Left colon (tissue), 2 donors: ENCODE measurements around the gene PCSK1. TPM values are rescaled to one million over a fixed set of nuclear protein-coding genes. Genes with fewer than 3 reads are reported as not detected.

ENCODE experiments used
- ATAC-seq: fragments of 200-7000 bp; cut with Tn5 transposase; one replicate; pipeline ENCODE4 v1.9.1; 2020; ENCODE audit warnings: mild to moderate bottlenecking, moderate library complexity
- DNase-seq, 2 donors: peaks; one replicate each; pipeline ENCODE4 v3.0.0-alpha.2; 2020
- intact Hi-C, 2 donors: fragments of 100-400 bp; cut with DNase I in 1 of 2; cut with micrococcal nuclease in 1 of 2; formaldehyde crosslinking; loops; one replicate each; pipeline versions ENCODE4 v1.11.2 to v1.14.0; 2022; cut with DNase I, micrococcal nuclease
- long read RNA-seq: library from polyadenylated mRNA; unstranded; transcript quantifications from one replicate; pipeline ENCODE4 v2.0.0, GENCODE V29; 2021
- total RNA-seq, 2 donors: library from RNA; stranded (reverse); fragmentation: NEBNext Ultra II Directional; extraction: Animal tissue kit (Norgen Biotek cat#: 25700); gene quantifications; one replicate each; pipeline ENCODE4 v1.2.1, GENCODE V29; 2021
- donor health status: DM: no; HTN: no; CAD: no.
- donor health status: DM: yes; HTN: yes; CAD: no.

Gene PCSK1
- total RNA-seq, result 1 to 10 TPM; 2.2 to 4.1 TPM
- long read RNA-seq, full-length matches to known transcripts, result 1 of 1 reads
- long read RNA-seq, partial matches to known transcripts, result 0 of 1 reads
- long read RNA-seq, other reads (novel, unspliced or antisense), result 0 of 1 reads

DNA sequence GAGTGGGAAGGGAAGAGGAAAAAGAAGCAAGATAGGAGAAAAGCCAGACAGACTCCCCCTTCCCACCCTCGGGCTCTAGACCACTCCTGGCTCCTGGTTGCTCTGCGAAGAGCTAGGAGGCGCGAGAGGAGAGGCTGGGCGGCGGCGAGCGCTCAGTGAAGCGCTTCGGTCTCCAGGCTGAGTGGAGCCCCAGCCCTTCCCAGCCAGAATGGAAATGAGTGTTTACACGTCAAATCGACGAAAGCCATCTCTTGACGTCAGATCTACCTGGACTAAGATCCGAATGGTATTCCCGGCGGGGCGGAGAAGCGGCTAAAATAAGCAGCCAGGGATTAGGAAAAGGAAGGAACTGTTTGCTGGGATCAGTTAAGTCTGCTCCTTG, at the start of gene PCSK1:
Gene PCSK1 (minus strand): TSS at position 183 of the 382 bp plus-strand sequence. CDS start 206 bp downstream, outside the sequence.
- intact Hi-C loops, result no loop called here

DNA sequence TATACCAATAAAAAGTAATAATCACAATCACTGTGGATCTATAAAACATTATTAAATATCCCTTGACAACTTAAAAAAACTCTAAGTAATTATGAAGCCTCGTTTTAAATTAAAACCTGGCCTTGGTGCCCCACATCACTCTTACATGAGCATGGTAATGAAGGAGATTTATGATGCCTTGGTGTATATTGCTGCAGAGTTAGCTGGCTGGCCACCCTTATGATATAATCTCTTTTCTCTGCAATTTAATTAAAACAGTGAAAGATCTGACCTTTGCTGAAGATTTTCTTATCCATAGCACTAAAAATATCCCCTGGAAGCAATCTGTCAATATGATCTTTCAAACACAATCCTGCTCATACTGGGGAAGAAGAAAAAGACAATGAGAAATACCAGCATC, 48.8 kb upstream of the PCSK1 start:
- DNase-seq (no peak), ATAC-seq (no peak)
- intact Hi-C loops, result no loop called here

More for the DNA sequence above, at the start of gene PCSK1:
- ATAC-seq (no peak), DNase-seq (no peak)

GRCh38 chr5:96481009-96481786, 48.1 kb upstream of the PCSK1 start:
- intact Hi-C loops, result no loop called here
- DNase-seq (no peak), ATAC-seq (no peak)

DNA sequence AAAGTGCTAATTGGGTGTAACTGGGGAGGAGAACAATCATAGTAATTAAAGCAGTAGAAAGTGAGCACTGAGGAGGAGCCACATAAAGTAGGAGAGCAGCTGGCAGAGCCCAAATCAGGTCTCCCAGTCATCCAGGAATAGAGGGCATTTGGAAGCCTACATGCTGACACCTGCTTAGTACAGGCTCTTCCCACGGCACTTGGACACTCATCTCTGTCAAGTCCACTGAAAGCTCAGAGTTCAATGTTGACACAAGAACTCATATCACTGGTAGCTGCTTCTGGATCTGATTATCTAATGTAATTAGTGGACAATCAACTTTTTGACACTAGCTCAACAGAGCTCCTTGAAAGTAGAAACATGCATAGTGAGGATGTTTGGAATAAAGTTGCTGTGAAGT, 45.9 kb upstream of the PCSK1 start:
- intact Hi-C loops, result no loop called here
- DNase-seq (no peak), ATAC-seq (no peak)

DNA sequence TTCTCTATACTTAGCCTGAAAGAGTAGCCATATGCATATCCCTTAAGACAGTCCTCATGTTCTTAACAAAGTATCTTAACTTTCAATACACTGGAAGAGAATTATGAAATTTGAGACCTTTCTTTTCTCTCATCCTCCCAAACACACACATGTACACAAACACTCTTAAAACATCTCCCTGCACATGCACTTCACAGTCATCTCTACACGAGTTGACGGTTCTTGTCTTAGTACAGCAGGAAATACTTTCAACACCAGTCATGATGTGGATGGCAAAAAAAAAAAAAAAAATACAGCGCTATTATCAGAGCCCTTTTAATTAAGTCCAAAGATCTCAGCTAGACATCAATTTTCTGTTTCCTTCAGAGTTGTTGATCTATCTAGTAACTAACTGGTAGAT, 43.6 kb upstream of the PCSK1 start:
- ATAC-seq, result no peak
- intact Hi-C loops, result no loop called here
- DNase-seq, result no peak

GRCh38 chr5:96474073-96474472, 41.0 kb upstream of the PCSK1 start:
- ATAC-seq, result no peak
- no peak for DNase-seq
- intact Hi-C loops, result no loop called here

DNA sequence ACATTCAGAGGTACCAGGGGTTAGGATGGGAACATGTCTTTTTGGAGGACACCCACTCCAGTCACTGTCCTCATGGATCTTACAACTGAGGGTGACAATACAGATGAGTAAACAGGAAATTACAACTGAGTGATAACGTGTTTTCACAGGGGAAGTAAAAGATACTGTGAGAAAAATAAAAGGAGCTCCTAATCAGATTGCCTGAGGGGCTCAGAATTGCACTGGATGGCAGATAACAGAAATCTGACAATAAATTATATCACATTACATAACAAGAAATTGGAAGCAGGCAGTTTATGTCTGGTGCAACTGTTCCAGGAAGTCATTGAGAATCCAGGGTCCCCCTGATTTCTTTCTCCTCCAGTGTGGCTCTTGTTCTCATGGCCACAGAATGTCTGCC, 40.1 kb upstream of the PCSK1 start:
- ATAC-seq (no peak), DNase-seq (no peak)
- intact Hi-C loops, result no loop called here

DNA sequence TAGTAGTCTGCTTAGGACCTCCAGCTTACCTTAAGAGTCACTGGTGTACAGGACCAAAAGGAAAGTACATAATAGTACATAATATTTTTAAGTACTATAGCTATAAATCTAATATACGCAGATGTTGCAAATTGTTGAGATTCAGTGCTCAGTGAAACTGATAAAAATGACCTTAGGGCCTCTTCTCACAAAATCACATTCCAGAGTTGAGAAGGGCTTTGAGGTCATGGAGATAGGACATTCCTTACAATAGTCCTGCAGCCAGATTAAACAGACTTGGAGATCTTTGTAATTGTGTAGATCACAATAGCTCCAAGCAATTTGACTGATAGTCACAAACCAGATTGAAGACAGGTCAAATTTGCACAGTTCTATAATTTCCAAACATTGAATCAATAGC, 37.7 kb upstream of the PCSK1 start:
- ATAC-seq (no peak), DNase-seq (no peak)
- intact Hi-C loops, result no loop called here

GRCh38 chr5:96468956-96469355, 35.9 kb upstream of the PCSK1 start:
- intact Hi-C loops, result no loop called here
- no peak for DNase-seq
- no peak for ATAC-seq

DNA sequence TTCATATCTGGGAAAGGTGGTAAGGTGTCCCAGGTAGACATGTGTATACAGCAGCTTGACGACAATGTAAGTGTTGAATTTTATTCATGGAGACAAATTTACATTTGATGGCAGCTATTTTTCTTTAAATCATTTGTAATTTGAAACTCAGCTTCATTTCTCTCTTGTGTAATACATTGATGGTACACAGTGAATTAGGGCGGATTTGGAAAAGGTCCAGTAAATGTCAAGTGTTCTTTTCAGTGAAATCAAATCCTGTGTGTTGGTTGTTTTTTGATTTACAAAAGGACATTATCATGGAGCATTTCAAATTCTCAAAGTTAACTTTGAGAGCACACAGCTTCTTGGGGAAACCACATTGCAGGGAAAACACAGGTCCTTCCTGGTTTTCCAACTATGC, 30.0 kb upstream of the PCSK1 start:
- no peak for ATAC-seq
- no peak for DNase-seq
- intact Hi-C loops, result no loop called here

DNA sequence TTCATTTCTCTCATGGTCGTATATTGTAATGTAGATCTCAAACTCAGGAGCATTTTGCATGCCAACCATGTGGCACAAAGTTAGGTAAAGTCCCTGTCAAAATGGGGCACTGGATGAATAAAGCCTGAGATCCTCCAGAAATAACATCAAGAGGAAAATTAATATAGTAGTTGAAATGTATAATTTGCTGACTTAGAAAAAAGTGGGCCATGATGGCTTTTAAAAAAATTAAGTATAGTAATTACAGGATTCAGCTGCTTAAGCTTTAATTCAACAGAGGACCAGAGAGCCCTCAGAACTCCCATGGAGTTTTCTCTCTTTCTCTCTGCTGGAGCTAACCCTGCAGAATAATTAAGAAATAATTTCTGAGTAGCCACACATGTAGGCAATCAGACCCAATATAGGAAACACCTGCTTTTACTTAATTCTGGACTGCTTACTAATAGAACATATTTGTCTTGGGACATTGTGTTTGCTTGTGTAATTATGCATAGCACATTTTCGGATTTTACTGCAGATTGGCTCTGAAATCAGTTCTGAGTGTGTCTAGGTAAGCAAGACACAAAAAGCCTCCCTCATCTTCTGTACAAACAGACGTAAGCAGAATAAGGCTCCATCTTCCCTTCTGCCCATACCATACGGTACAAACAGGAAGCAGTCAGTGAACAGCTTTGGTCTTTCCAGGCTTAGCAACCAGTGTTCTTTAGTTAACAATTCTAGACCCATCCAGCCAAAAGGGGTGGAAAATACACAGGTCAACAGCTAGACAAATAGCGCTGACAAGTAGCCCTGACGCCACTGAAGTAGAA, 26.5 kb upstream of the PCSK1 start:
- DNase-seq (no peak), ATAC-seq (no peak)
- intact Hi-C loops, result no loop called here

GRCh38 chr5:96458176-96458575, 25.1 kb upstream of the PCSK1 start:
- DNase-seq, result no peak
- no peak for ATAC-seq
- intact Hi-C loops, result no loop called here

DNA sequence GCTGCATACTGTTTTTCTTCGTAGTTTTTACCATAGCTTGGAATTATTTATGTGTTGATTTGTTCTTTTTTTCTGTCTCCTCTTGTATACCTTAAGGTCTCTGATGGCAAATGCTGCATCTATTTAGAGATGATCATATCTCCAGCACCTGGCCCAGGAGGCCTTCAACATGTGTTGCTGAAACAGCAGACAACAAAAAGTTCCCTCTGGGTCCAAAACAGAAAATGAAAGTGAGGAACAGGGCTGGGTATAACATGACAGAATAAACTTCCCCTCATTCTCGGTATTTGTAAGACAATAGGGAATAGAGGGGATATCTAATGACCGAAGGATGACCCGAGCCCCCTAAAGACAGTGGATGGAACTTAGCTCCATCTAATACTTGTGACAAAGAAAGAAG, 22.7 kb upstream of the PCSK1 start:
- ATAC-seq (no peak), DNase-seq (no peak)
- intact Hi-C loops, result no loop called here

DNA sequence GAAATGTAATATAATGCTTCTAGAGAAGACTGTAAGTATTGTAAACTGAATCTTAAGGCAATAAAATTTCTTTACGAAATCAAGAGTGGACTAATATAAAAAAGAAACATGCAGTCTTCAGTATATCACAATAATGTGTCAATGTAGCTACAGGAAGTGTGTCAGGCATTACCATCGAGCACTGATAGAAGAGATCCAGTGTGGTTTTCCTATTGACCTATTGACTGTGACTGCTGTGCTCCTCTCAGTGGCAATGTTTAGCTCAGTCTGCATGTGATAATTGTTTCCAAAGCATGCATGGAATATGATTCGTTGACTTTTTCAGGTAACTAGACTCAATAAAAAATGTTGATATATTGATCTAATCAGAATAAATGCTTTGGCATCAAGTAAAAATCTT, 20.3 kb upstream of the PCSK1 start:
- intact Hi-C loops, result no loop called here
- ATAC-seq (no peak), DNase-seq (no peak)

GRCh38 chr5:96447949-96448348, 14.9 kb upstream of the PCSK1 start:
- no peak for DNase-seq
- ATAC-seq, result no peak
- intact Hi-C loops, result no loop called here

- DNase-seq, result no peak
- intact Hi-C loops, result no loop called here
- ATAC-seq, result no peak
These were observed 7.1 kb upstream of the PCSK1 start for GRCh38 chr5:96440185-96440538.

GRCh38 chr5:96439477-96440184, 6.6 kb upstream of the PCSK1 start:
- intact Hi-C loops, result no loop called here
- no peak for DNase-seq

GRCh38 chr5:96434201-96434645, 1.2 kb upstream of the PCSK1 start:
- ATAC-seq (peak; percentile 71), DNase-seq (peak; percentile 45 to 76)
- intact Hi-C loops, result no loop called here

More at GRCh38 chr5:96439477-96440184, 6.6 kb upstream of the PCSK1 start:
- ATAC-seq, result no peak

DNA sequence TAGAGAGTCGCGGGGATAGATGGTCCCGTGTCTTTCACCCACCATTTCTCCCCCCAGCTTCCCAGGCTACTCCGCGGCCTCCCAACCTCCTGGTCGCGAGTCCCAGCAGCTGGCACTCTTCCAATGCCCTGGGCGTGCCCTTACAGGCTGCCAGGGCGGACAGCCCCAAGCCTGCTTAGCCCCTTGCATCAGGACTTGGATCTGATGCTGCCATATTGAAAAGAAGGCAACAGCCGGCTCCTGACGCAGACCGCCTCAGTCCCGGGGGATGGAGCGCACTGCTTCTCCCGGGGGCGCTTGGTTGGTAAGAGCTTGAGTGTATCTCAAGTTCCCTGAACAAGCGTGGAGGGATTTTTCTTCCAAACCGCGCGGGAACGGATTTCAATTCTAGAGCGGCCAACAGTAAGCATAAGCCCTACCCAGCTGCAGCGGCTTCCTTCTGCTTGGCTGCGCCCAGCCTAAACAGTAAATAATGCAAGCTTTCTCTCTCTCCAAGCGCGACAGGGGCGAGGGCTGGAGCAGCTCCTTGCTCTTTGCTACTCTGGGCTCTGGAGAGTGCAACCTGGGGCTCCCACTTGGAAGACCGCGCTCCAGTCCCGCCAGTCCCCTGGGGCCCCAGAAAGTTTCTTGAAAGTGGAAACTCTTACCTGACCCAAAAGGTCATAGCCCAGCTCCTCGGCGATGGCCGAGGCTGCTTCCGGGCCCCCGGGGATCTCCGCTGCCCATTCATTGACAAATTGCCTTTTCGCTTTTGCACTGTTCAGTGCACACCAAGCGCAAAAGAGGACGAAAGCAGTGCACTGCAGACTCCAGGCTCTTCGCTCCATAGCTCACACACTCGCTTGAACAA, 607 bp downstream of the PCSK1 start:
- DNase-seq (no peak), ATAC-seq (no peak)
- intact Hi-C loops, result no loop called here
